GM21515 (cell line): ENCODE data around the gene DCC.

Source experiments
- ATAC-seq: cut with Tn5 transposase; IDR thresholded peaks from one replicate; pipeline ENCODE4 v1.9.1; 2021; ENCODE audit not compliant: unreplicated experiment

The DCC gene

GRCh38 chr18:53551868-53552426, 1212.0 kb downstream of the DCC start:
- no peak for ATAC-seq

GRCh38 chr18:53553030-53553429, 1213.0 kb downstream of the DCC start:
- ATAC-seq, result no peak

GRCh38 chr18:53556450-53556849, 1216.5 kb downstream of the DCC start:
- ATAC-seq, result no peak

- ATAC-seq, result no peak
Measured at GRCh38 chr18:53560546-53560945, 1220.5 kb downstream of the DCC start.

- no peak for ATAC-seq
Measured at GRCh38 chr18:53566626-53567025, 1226.6 kb downstream of the DCC start.

- ATAC-seq, result no peak
Measured at GRCh38 chr18:53567929-53568574, 1228.1 kb downstream of the DCC start.
